Esophagus squamous epithelium (tissue), 5 donors: ENCODE data around the gene MYBPC3. TPM values are rescaled to one million over a fixed set of nuclear protein-coding genes. Genes with fewer than 3 reads are reported as not detected.

Experiments used
- DNase-seq: peaks from one replicate; lab custom pipeline; 2025; lab: John Stamatoyannopoulos, UW
- H3K27ac ChIP-seq, 4 donors: fragments of 200-600 bp; sonication (generic); one replicate each; pipeline ENCODE4 v1.5.1; 2016 to 2019; ENCODE audit warnings: mild to moderate bottlenecking in 1 of 4
- H3K27me3 ChIP-seq, 4 donors: fragments of 200-600 bp; sonication (generic); 1 replicate in 3 of 4; 2 replicates in 1 of 4; pipeline versions ENCODE4 v1.5.1 to v1.6.0; 2017 to 2021; ENCODE audit warnings: antibody characterized with exemption in 1 of 4
- H3K36me3 ChIP-seq, 3 donors: fragments of 200-600 bp; sonication (generic); one replicate each; pipeline ENCODE4 v1.5.1; 2016 to 2019
- H3K4me1 ChIP-seq, 3 donors: fragments of 200-600 bp; sonication (generic); one replicate each; pipeline ENCODE4 v1.5.1; 2017 to 2019
- H3K4me3 ChIP-seq, 4 donors: fragments of 200-600 bp; sonication (generic); 1 replicate in 3 of 4; 2 replicates in 1 of 4; pipeline ENCODE4 v1.5.1; 2016 to 2019; ENCODE audit warnings: mild to moderate bottlenecking in 2 of 4, moderate library complexity in 1 of 4
- H3K9me3 ChIP-seq, 3 donors: fragments of 200-600 bp; sonication (generic); one replicate each; pipeline ENCODE4 v1.5.1; 2016 to 2019
- CTCF ChIP-seq, 6 experiments: fragments of 450-650 bp in 4 of 6; fragments of 200-600 bp in 2 of 6; sonication (generic) in 2 of 6; IDR thresholded peaks; one replicate each; pipeline ENCODE4 v1.5.1; 2016 to 2019; ENCODE audit warnings: antibody characterized with exemption in 6 of 6, mild to moderate bottlenecking in 4 of 6, moderate library complexity in 4 of 6
- POLR2A ChIP-seq, 4 donors: fragments of 450-650 bp; IDR thresholded peaks; one replicate each; pipeline ENCODE4 v1.6.1; 2017; ENCODE audit warnings: antibody characterized with exemption in 4 of 4, mild to moderate bottlenecking in 4 of 4, moderate library complexity in 3 of 4
- WGBS, 2 donors: methylation state at CpG; one replicate each; pipeline ENCODE4 v1.1.5; 2018; 5-methylcytosine and 5-hydroxymethylcytosine counted together
- intact Hi-C: fragments of 100-400 bp; cut with DNase I; formaldehyde crosslinking; loops from one replicate; pipeline ENCODE4 v1.15.0; 2022
- total RNA-seq, 4 donors: library from RNA; depleted of rRNA; stranded (reverse); fragments of >200 nt; gene quantifications; one replicate each; pipeline ENCODE4 v1.1.0, GENCODE V29; 2016
- donor health status: DM: yes; HTN: yes; CAD: no.

The MYBPC3 gene
- total RNA-seq, 4 donors from 2014 or later = 0.08 TPM; not detected in 3

DNA sequence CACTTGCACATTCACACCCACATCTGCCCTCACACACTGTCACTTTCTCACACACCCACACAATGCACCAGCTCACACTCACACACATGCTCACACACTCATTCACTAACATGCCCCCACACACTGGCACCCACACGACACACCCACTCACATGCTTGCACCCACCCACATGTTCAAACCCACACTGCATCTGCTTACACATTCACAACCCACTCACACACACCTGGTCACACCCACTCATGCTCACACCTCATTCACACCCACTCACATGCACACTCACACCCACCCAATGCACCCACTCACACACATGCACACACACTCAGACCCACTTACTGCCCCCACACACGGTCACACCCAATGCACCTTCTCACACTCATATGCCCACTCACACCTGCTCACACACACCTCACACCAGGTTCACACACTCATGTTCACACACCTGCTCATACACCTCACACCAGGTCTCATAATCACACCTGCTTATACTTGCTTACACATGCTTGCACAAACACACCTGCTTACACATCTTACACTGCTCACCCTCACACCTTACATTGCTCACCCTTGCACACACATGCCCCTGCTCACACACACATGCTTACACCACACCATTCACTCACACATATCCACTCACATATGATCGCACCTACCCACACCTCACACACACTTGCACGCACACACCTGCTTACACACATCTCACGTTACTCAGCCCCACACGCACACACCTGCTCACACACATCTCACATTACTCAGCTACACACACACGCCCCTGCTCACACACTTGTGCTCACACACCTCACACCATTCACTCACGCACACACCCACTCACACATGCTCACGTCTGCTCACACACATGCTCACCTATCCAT, 3.9 kb upstream of the MYBPC3 start:
- TF ChIP-seq CTCF (IDR thresholded peaks at IDR 0.05) (no peak), POLR2A (IDR thresholded peaks at IDR 0.05) (no peak)
- H3K9me3 ChIP-seq = no peaks in the 10 kb centered on the region

GRCh38 chr11:47355283-47356128, 3.0 kb upstream of the MYBPC3 start:
- Histone ChIP-seq H3K4me1 (peaks cover 3 to 14% (median 4%) of the 10 kb centered on the region in 3 donors), H3K36me3 (no peaks in the 10 kb centered on the region), H3K27ac (peak overlapping the region; percentile 57 to 76 (median 66)), H3K27me3 (no peaks in the 10 kb centered on the region), H3K4me3 (peak overlapping the region; percentile 30 to 69 (median 51)), H3K9me3 (no peaks in the 10 kb centered on the region)
- no peak for DNase-seq
- WGBS, 2 donors = 42 to 43% methylated on average over 12 to 24 of the region's 47 CpGs
- peak; percentile 78 to 98 (median 94) for TF ChIP-seq CTCF (IDR thresholded peaks at IDR 0.05)
- TF ChIP-seq POLR2A (IDR thresholded peaks at IDR 0.05) = no peak
- intact Hi-C loops = loop anchor here (10.0 kb wide), 1 partner anchor 181 kb away; the partner anchor contains the start of gene ARFGAP2

More for the DNA sequence above, 3.9 kb upstream of the MYBPC3 start:
- Histone ChIP-seq H3K27ac (no peak overlapping the region), H3K4me3 (no peak overlapping the region), H3K4me1 (peaks cover 3 to 14% (median 4%) of the 10 kb centered on the region in 3 donors), H3K27me3 (no peaks in the 10 kb centered on the region), H3K36me3 (no peaks in the 10 kb centered on the region)
- 88 to 93% methylated on average over 9 of the region's 9 CpGs for WGBS, 2 donors
- no peak for DNase-seq
- intact Hi-C loops = loop anchor here (10.0 kb wide), 1 partner anchor 182 kb away; the partner anchor contains the start of gene ARFGAP2

DNA sequence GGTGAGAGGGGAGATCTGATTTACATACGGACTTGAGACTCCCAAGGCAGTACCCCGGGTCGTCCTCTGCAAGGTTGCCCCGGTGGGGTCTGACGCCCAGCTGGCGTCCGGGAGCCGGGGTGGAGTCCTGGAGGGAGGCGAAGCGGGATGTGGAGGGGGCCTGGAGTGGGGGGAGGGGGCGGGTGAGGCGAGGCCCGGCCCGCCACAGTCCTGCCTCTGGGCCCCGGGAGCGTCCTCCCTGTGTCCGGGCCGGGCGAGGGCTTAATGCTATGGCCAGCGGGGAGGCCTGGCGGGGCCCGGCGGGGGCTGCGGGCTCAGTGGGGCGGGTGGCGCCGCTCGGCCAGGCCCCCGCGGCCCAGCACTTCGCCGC, 2.4 kb upstream of the MYBPC3 start:
- no peaks in the 10 kb centered on the region for H3K27me3 ChIP-seq
- H3K4me3 ChIP-seq = peak overlapping the region; percentile 30 to 69 (median 51)
- H3K9me3 ChIP-seq = no peaks in the 10 kb centered on the region
- H3K36me3 ChIP-seq = no peaks in the 10 kb centered on the region
- no peak for DNase-seq
- TF ChIP-seq CTCF (IDR thresholded peaks at IDR 0.05) (no peak), POLR2A (IDR thresholded peaks at IDR 0.05) (no peak)
- WGBS, 2 donors = 13 to 29% methylated on average over 3 to 18 of the region's 32 CpGs
- intact Hi-C loops = loop anchor here (10.0 kb wide), 1 partner anchor 180 kb away; the partner anchor contains the start of gene ARFGAP2
- peaks cover 3 to 14% (median 4%) of the 10 kb centered on the region in 3 donors for H3K4me1 ChIP-seq
- peak overlapping the region; percentile 57 to 76 (median 66) for H3K27ac ChIP-seq

- TF ChIP-seq POLR2A (IDR thresholded peaks at IDR 0.05) (no peak), CTCF (IDR thresholded peaks at IDR 0.05) (no peak)
- Histone ChIP-seq H3K27me3 (no peaks in the 10 kb centered on the region), H3K4me3 (peak overlapping the region in 1 of 4 donors; percentile 69), H3K27ac (peak overlapping the region in 1 of 4 donors; percentile 76), H3K36me3 (no peaks in the 10 kb centered on the region), H3K4me1 (peaks cover 3 to 14% (median 4%) of the 10 kb centered on the region in 3 donors), H3K9me3 (no peaks in the 10 kb centered on the region)
- WGBS, 2 donors = 82 to 85% methylated on average over 10 to 13 of the region's 15 CpGs
- no peak for DNase-seq
- intact Hi-C loops = loop anchor here (10.0 kb wide), 1 partner anchor 179 kb away; the partner anchor contains the start of gene ARFGAP2
Observed at GRCh38 chr11:47353978-47354774, 1.7 kb upstream of the MYBPC3 start.
